Erythroblast (primary cell): ENCODE data around the gene FAM3A.
"Not testable (repeated sequence)": the region's sequence is repeated elsewhere in the genome, so short reads cannot be mapped to it uniquely, and the experiment has no call there.

ENCODE experiments used
- DNase-seq, 2 experiments: peaks; one replicate each; lab custom pipeline; 2025; lab: John Stamatoyannopoulos, UW
- GATA1 ChIP-seq: IDR thresholded peaks from 2 replicates; pipeline ENCODE4 v1.6.1; 2011; ENCODE audit warnings: low read depth, mild to moderate bottlenecking, control low read depth, low read length, moderate library complexity
- POLR2A ChIP-seq: IDR thresholded peaks from 2 replicates; pipeline ENCODE4 v1.6.1; 2011; ENCODE audit warnings: mild to moderate bottlenecking, low read length

FAM3A gene, protein sequence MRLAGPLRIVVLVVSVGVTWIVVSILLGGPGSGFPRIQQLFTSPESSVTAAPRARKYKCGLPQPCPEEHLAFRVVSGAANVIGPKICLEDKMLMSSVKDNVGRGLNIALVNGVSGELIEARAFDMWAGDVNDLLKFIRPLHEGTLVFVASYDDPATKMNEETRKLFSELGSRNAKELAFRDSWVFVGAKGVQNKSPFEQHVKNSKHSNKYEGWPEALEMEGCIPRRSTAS

GRCh38 chrX:154515966-154516655 lies at the start of gene FAM3A:
Gene FAM3A (minus strand): TSS chrX:154516232. CDS start chrX:154515772, 460 bp downstream.
- peak; percentile 93 to 96 for DNase-seq

DNA sequence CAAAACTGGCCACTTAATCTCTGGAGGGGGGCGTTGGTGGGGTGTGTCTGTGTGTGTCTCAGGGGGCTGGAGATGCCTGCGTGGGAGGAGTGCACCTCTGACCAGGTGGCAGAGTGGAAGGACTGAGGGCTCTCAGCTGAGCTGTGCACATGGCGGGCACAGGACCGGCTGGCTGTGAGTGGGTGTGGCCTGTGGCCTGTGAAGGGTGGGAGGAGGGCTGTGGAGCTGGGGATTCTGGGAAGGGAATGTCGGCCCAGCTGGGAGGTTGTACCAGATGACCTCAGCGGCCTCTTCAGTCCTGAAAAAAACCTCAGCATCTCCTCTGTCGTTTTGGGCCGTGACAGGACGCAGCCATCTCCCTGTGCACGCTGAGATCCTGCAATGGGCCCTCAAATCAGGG lies 46.3 kb upstream of the FAM3A start:
- not testable (repeated sequence) for DNase-seq

More at GRCh38 chrX:154515966-154516655, at the start of gene FAM3A:
- peak; percentile 82 for TF ChIP-seq POLR2A
- TF ChIP-seq GATA1: no peak

GRCh38 chrX:154560326-154560725 lies 44.3 kb upstream of the FAM3A start:
- DNase-seq: not testable (repeated sequence)

DNA sequence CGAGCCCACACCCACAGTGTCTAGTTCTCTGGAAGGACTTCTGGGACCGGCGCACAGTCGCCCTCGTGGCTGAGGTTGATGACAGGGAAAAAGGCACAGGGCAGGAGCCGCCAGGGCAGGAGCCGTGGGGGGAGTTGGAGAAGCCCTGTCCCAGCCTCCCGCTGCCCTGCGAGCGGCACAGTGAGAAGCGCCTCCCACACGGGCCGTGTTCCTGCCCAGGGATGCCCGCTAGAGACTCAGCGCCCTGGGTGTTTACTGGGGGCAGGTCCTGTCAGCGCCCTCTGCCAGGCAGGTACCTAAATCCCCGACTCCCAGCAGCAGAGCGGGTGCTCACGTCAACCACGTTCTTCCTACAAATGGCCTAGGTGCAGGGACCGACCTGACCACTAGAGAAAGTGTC lies 42.9 kb upstream of the FAM3A start:
- not testable (repeated sequence) for DNase-seq

DNA sequence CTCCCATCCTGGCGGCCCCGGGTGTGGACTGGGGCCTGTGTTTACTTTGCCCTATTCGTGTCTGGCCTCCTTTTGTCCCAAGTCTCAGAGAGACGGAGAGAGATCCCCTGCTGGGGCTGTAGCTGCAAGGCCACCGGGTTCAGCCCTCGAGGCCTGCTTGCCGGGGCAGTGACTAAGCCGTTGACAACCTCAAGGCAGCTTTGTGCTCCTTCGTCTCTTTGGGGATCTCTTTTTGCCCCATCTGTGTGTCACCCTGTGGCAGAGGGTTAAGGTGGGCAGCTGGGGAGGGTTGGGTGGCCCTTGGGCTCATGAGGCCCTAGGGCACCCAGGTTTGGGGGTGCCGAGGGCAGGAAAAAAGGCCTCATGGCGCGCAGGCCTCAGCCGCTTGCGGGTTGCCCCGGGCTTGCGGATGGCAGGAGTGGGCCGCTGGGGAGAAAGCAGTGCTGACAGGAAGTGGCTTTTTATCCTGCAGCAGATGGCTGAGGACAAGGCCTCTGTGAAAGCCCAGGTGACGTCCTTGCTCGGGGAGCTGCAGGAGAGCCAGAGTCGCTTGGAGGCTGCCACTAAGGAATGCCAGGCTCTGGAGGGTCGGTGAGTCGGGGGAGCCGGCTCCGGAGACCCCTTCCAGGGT lies 42.1 kb upstream of the FAM3A start:
- not testable (repeated sequence) for DNase-seq

DNA sequence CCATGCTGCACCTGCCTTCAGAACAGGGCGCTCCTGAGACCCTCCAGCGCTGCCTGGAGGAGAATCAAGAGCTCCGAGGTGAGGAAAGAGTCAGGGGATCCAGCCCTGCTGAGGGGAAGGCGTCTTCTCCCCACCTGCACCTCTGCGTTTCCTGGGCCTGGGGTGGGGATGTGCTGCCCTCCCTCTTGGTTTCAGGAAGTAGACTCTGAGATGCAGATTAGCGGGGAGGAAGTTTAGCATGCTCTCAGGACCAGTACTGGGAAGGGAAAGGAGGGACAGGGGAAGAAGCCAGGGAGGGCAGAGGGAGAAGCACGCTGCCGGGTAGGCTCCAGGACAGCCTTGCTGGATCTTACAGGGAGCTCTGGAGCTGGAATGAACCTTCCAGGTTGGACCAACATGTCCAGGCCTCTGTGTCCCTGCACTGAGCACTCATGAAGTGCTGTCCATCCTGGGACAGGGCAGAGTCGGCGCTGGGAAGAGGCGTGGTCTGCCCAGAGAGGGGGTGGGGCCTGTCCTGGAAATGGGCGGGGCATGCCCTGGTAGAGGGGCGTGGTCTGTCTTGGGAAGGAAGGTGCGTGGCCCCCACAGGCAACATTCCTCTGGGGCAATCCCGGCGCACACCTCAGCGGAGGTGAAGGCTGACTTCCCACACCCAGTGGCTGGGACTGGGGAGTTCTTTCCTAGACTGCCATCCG lies 36.2 kb upstream of the FAM3A start:
- DNase-seq: not testable (repeated sequence)

- TF ChIP-seq POLR2A: no peak
- no peak for DNase-seq
Measured at GRCh38 chrX:154549766-154550165, 33.7 kb upstream of the FAM3A start.

- DNase-seq: no peak
- TF ChIP-seq POLR2A (no peak), GATA1 (no peak)
Measured at GRCh38 chrX:154548028-154548316, 31.9 kb upstream of the FAM3A start.

DNA sequence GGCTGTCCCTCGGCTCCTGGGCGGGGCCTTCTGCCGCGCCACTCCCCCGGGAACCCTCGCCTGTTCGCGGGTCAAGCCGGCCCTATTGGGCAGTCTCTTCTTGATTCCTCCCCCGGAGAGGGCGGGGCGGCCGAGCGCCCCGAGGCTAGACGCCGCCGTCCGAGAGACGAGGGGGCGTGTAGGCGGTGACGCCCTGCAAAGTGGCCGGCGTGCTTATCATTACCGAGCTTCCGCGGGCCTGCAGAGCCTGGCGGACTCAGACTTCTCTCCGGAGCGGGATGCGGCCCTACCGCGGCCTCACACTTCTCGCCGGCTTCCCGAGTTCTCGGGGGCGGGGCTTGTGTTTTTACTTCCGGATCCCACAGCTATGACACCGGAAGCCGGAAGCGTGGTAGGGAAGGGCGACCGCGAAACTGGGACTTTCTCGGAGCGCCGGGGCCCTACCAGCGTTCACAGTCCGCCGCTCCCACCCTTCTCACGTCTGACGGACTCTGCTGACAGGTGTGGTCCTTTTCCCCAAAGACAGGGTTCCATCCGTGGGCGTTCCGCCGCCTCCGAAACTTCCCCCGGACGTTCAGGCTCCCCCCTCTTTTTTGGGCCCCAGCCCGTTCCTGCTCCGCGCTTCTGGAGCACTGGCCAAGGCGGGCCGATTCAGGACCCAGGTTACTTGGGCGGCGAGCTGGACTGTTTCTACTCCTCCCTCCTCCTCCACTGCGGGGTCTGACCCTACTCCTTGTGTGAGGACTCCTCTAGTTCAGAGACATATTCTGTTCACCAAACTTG lies 31.4 kb upstream of the FAM3A start, which contains the start of gene IKBKG:
Gene IKBKG, plus strand, starts transcription at position 376 of the 783 bp plus-strand sequence. CDS start 4,383 bp downstream, outside the sequence.
- no peak for TF ChIP-seq GATA1
- peak; percentile 61 for TF ChIP-seq POLR2A
- DNase-seq: peak; percentile 94 to 95

DNA sequence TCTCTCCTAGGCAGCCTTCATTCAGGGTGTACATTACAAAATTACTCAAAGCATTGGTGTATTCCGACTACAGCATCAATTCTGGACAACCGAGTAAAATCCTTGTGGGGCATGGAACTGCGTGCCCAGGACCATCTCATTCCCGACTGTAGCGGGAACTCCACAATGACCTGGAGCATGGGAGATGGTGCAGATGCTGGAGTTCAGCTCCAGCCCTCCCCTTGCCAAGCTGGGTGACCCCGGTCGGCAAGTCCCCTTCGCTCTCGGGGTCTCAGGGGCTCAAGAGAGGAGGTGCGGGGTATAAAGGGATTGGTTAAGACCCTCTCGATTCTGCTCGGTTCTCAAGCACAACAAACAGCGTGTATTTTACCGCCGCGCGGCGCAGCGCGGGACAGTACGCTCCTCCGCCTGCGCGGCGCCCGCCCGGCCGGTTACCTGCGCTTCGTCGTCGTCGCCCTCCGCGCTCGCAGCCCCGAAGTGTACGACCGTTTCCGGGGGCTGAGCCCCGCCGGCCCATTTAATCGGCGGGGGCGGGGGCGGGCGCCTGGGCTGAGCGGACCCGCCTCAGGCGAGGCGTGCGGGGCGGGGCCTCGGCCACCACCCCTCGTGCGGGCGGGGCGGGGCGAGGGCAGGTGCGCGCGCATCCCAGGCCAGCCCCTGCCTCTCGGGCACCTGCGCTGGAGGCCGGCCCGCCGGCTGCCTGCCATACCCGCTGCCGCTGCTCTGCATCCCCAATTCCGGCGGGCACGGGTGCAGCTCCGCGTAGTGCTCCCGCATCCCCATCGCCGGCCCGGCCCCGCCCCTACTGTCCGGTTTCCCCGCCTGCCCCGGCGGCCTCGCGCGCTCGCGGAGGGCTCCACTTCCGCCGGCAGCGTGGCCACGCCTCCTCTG lies 30.6 kb upstream of the FAM3A start, which contains the start of gene G6PD:
Gene G6PD, minus strand, starts transcription at position 493 of the 891 bp plus-strand sequence. CDS start 691 bp downstream, outside the sequence.
- peak; percentile 88 to 93 for DNase-seq
- TF ChIP-seq GATA1: no peak
- peak; percentile 57 for TF ChIP-seq POLR2A

- no peak for DNase-seq
- TF ChIP-seq POLR2A (no peak), GATA1 (no peak)
Measured at GRCh38 chrX:154545673-154546274, 29.7 kb upstream of the FAM3A start.

- DNase-seq: peak; percentile 60 to 66
- TF ChIP-seq POLR2A: peak; percentile 40
- TF ChIP-seq GATA1: no peak
Measured at GRCh38 chrX:154542723-154543424, 26.8 kb upstream of the FAM3A start.
